IMR-90 (cell line): ENCODE data around the gene EDEM3. TPM values are rescaled to one million over a fixed set of nuclear protein-coding genes. Genes with fewer than 3 reads are reported as not detected.

Experiments
- ATAC-seq: fragments of 200-7000 bp; cut with Tn5 transposase; 2 replicates; pipeline ENCODE4 v1.9.1; 2020; ENCODE audit warnings: low read depth, mild to moderate bottlenecking, moderate library complexity
- BruUV-seq: library from RNA; stranded (reverse); fragments of 400-500 nt; replicated peaks from 2 replicates; lab custom pipeline; 2021; lab: Mats Ljungman, UMichigan
- CTCF ChIA-PET: fragments of 300-600 bp; formaldehyde crosslinking; extraction: SDS; loops from one replicate; lab custom pipeline; 2021; ENCODE audit warnings: antibody characterized with exemption; lab: Yijun Ruan, JAX
- POLR2A ChIA-PET: fragments of 300-600 bp; sonication (Branson Sonifier 250); formaldehyde crosslinking; loops from one replicate; lab custom pipeline; 2022; ENCODE audit warnings: antibody characterized with exemption; ENCODE audit not compliant: unreplicated experiment; lab: Charles Lee
- DNase-seq: peaks from one replicate; pipeline ENCODE4 v3.0.0; 2013
- H2AFZ ChIP-seq: replicated peaks from 2 replicates; pipeline ENCODE3; 2013; ENCODE audit warnings: low read length, mild to moderate bottlenecking; ENCODE audit not compliant: poor library complexity
- H2AK5ac ChIP-seq: 2 replicates; pipeline ENCODE4 v1.6.1; 2013; ENCODE audit warnings: low read depth, low read length, inconsistent platforms
- H2AK9ac ChIP-seq: replicated peaks from 2 replicates; pipeline ENCODE3; 2013; ENCODE audit warnings: mild to moderate bottlenecking, low read depth, low read length, moderate library complexity; ENCODE audit not compliant: poor library complexity
- H2BK120ac ChIP-seq: 2 replicates; pipeline ENCODE4 v1.6.1; 2013; ENCODE audit warnings: low read depth, low read length, inconsistent platforms
- H2BK15ac ChIP-seq: 3 replicates; pipeline ENCODE4 v1.6.1; 2013; ENCODE audit warnings: low read depth, low read length, inconsistent platforms
- H2BK20ac ChIP-seq: 2 replicates; pipeline ENCODE4 v1.6.1; 2013; ENCODE audit warnings: low read depth, mild to moderate bottlenecking, inconsistent platforms, low read length, moderate library complexity
- H2BK5ac ChIP-seq: 2 replicates; pipeline ENCODE4 v1.6.1; 2013; ENCODE audit warnings: mild to moderate bottlenecking, low read depth, low read length, inconsistent platforms; ENCODE audit not compliant: poor library complexity, severe bottlenecking
- H3K14ac ChIP-seq: replicated peaks from 2 replicates; pipeline ENCODE4 v1.6.1; 2013; ENCODE audit warnings: low read depth, low read length, inconsistent platforms
- H3K18ac ChIP-seq: 2 replicates; pipeline ENCODE4 v1.6.1; 2013; ENCODE audit warnings: low read depth, low read length, control low read depth
- H3K23ac ChIP-seq: 2 replicates; pipeline ENCODE4 v1.6.1; 2013; ENCODE audit warnings: low read depth, low read length, inconsistent platforms
- H3K27ac ChIP-seq: 2 replicates; pipeline ENCODE4 v1.5.1; 2013; ENCODE audit warnings: mild to moderate bottlenecking, control low read depth, low read length; ENCODE audit not compliant: insufficient read depth
- H3K27me3 ChIP-seq: 2 replicates; pipeline ENCODE4 v1.6.1; 2013; ENCODE audit warnings: low read length; ENCODE audit not compliant: control insufficient read depth, insufficient read depth
- H3K36me3 ChIP-seq: 2 replicates; pipeline ENCODE4 v1.6.1; 2013; ENCODE audit warnings: low read length, mixed read lengths; ENCODE audit not compliant: control insufficient read depth, insufficient read depth
- H3K4ac ChIP-seq: 2 replicates; pipeline ENCODE4 v1.6.1; 2013; ENCODE audit warnings: low read depth, low read length, inconsistent platforms
- H3K4me1 ChIP-seq: 2 replicates; pipeline ENCODE4 v1.6.1; 2013; ENCODE audit warnings: low read length, mixed read lengths; ENCODE audit not compliant: control insufficient read depth, insufficient read depth
- H3K4me2 ChIP-seq: 2 replicates; pipeline ENCODE4 v1.6.1; 2013; ENCODE audit warnings: low read depth, mild to moderate bottlenecking, control low read depth, low read length, moderate library complexity
- H3K4me3 ChIP-seq: 2 replicates; pipeline ENCODE4 v1.5.1; 2013; ENCODE audit warnings: low read depth, mild to moderate bottlenecking, control low read depth, low read length, moderate library complexity; ENCODE audit not compliant: insufficient read depth
- H3K56ac ChIP-seq: 2 replicates; pipeline ENCODE4 v1.6.1; 2013; ENCODE audit warnings: low read length, inconsistent platforms; ENCODE audit not compliant: insufficient read depth; ENCODE audit errors: extremely low read depth
- H3K79me1 ChIP-seq, 2 experiments: 2 replicates each; pipeline ENCODE4 v1.6.1; 2013; ENCODE audit warnings: low read length in 2 of 2, inconsistent platforms in 1 of 2, low read depth in 1 of 2
- H3K9ac ChIP-seq: 2 replicates; pipeline ENCODE4 v1.6.1; 2013; ENCODE audit warnings: low read depth, low read length, control low read depth
- H3K9me1 ChIP-seq: 2 replicates; pipeline ENCODE4 v1.6.1; 2013; ENCODE audit warnings: low read length, inconsistent platforms; ENCODE audit not compliant: insufficient read depth
- H3K9me3 ChIP-seq: 2 replicates; pipeline ENCODE4 v1.6.1; 2013; ENCODE audit warnings: low read length; ENCODE audit not compliant: control insufficient read depth, insufficient read depth
- H4K20me1 ChIP-seq: 2 replicates; pipeline ENCODE4 v1.6.1; 2013; ENCODE audit warnings: low read length, inconsistent platforms; ENCODE audit not compliant: insufficient read depth
- H4K5ac ChIP-seq: 2 replicates; pipeline ENCODE4 v1.6.1; 2013; ENCODE audit warnings: mild to moderate bottlenecking, low read depth, low read length, control low read depth
- H4K8ac ChIP-seq, 2 experiments: 2 replicates each; pipeline ENCODE4 v1.6.1; 2013; ENCODE audit warnings: low read depth in 2 of 2, low read length in 2 of 2, control low read depth in 1 of 2, inconsistent platforms in 1 of 2
- H4K91ac ChIP-seq: 2 replicates; pipeline ENCODE4 v1.6.1; 2013; ENCODE audit warnings: low read depth, low read length, inconsistent platforms; ENCODE audit not compliant: insufficient read depth
- BHLHE40 ChIP-seq: fragments of 150-350 bp; IDR thresholded peaks from 2 replicates; pipeline ENCODE4 v1.6.1; 2016; ENCODE audit warnings: mild to moderate bottlenecking, low read depth, low read length
- CEBPB ChIP-seq: IDR thresholded peaks from 2 replicates; pipeline ENCODE4 v1.6.1; 2012; ENCODE audit warnings: low read depth, low read length, improper control_type of control experiment
- CHD1 ChIP-seq: IDR thresholded peaks from 2 replicates; pipeline ENCODE4 v1.6.1; 2012; ENCODE audit warnings: low read depth, low read length, improper control_type of control experiment
- CTCF ChIP-seq: conservative IDR thresholded peaks from 2 replicates; pipeline ENCODE4 v1.5.1; 2012; ENCODE audit warnings: mild to moderate bottlenecking, low read depth, low read length, improper control_type of control experiment
- FOS ChIP-seq: fragments of 150-350 bp; IDR thresholded peaks from 2 replicates; pipeline ENCODE4 v1.6.1; 2016; ENCODE audit warnings: low read depth, low read length
- MAFK ChIP-seq: IDR thresholded peaks from 2 replicates; pipeline ENCODE4 v1.6.1; 2012; ENCODE audit warnings: low read depth, low read length, improper control_type of control experiment
- MAZ ChIP-seq: IDR thresholded peaks from 2 replicates; pipeline ENCODE4 v1.6.1; 2012; ENCODE audit warnings: low read depth, mild to moderate bottlenecking, low read length, improper control_type of control experiment, moderate library complexity, borderline replicate concordance
- MXI1 ChIP-seq: IDR thresholded peaks from 2 replicates; pipeline ENCODE4 v1.6.1; 2012; ENCODE audit warnings: low read depth, mild to moderate bottlenecking, low read length, moderate library complexity, borderline replicate concordance
- NFE2L2 ChIP-seq: fragments of 150-350 bp; IDR thresholded peaks from 2 replicates; pipeline ENCODE4 v1.6.1; 2016; ENCODE audit warnings: low read depth, mild to moderate bottlenecking, low read length
- POLR2A ChIP-seq: IDR thresholded peaks from 2 replicates; pipeline ENCODE4 v1.6.1; 2012; ENCODE audit warnings: mild to moderate bottlenecking, low read depth, low read length
- RAD21 ChIP-seq: IDR thresholded peaks from 2 replicates; pipeline ENCODE4 v1.6.1; 2012; ENCODE audit warnings: low read length, improper control_type of control experiment
- RCOR1 ChIP-seq: IDR thresholded peaks from 2 replicates; pipeline ENCODE4 v1.6.1; 2012; ENCODE audit warnings: mild to moderate bottlenecking, low read length, improper control_type of control experiment; ENCODE audit not compliant: insufficient replicate concordance
- RFX5 ChIP-seq: IDR thresholded peaks from 2 replicates; pipeline ENCODE4 v1.8.0; 2012; ENCODE audit warnings: low read depth, mild to moderate bottlenecking, low read length, moderate library complexity
- SMC3 ChIP-seq: fragments of 150-350 bp; IDR thresholded peaks from 2 replicates; pipeline ENCODE4 v1.6.1; 2016; ENCODE audit warnings: low read depth, mild to moderate bottlenecking, antibody characterized with exemption, low read length, moderate library complexity
- USF2 ChIP-seq: fragments of 150-350 bp; IDR thresholded peaks from 2 replicates; pipeline ENCODE4 v1.6.1; 2017; ENCODE audit warnings: mild to moderate bottlenecking, antibody characterized with exemption, low read length, low read depth
- WGBS, 2 experiments: methylation state at CpG; one replicate each; pipeline versions ENCODE4 v1.1.5 to v1.1.7; 2013; ENCODE audit warnings: missing lambda C conversion rate in 2 of 2; ENCODE audit not compliant: insufficient read length in 1 of 2; ENCODE audit errors: extremely low coverage in 2 of 2; 5-methylcytosine and 5-hydroxymethylcytosine counted together
- dilution Hi-C: fragments of 300-500 bp; cut with HindIII; formaldehyde crosslinking; loops from one replicate; pipeline ENCODE4 v1.14.3; 2018; ENCODE audit warnings: low sequenced_read_pairs; ENCODE audit not compliant: unreplicated experiment
- in situ Hi-C: fragments of 300-500 bp; cut with MboI; formaldehyde crosslinking; loops from 3 replicates; pipeline ENCODE4 v1.14.3; 2019; ENCODE audit warnings: low sequenced_read_pairs, inconsistent platforms, mixed read lengths
- intact Hi-C: fragments of 100-400 bp; cut with micrococcal nuclease; formaldehyde crosslinking; loops from 2 replicates; pipeline ENCODE4 v1.10.0; 2022
- polyA plus RNA-seq, 3 experiments: library from polyadenylated mRNA; depleted of rRNA; stranded (reverse); fragments of >200 nt; gene quantifications; 2 replicates each; pipeline ENCODE4 v1.2.3, GENCODE V29; 2012; ENCODE audit warnings: low replicate concordance in 1 of 3
- total RNA-seq: library from RNA; depleted of rRNA; stranded (reverse); fragments of >200 nt; gene quantifications from 2 replicates; pipeline ENCODE4 v1.2.3, GENCODE V29; 2012
- TF ChIP-seq, protein P1 (sequence below): fragments of 150-350 bp; IDR thresholded peaks from 2 replicates; pipeline ENCODE4 v1.6.1; 2016; ENCODE audit warnings: low read depth, mild to moderate bottlenecking, low read length, moderate library complexity, borderline replicate concordance

The EDEM3 gene
- total and polyA plus RNA-seq, 2 of the 4 experiments (the other 2 are of a cell fraction): 17.5 to 29.9 TPM

DNA sequence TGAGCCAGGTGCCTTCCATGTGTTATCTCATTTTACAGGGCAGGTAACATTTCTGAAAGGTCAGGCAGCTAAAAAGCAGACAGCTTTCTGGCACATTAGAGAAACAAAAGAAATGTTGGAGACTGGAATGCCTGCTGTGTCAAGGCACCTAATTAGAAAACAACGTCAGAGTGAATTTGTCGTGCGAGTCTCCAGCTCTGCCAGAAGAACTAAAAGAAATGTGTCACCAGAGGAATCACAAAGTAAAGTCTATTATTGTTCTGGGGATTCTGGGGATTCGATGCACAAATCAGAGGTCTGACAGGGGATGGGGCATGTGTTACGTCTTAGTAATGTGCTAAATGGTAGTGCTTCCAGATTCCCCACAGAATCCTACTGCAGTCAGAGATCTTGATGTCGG is 89.3 kb downstream of the EDEM3 start:
- no peaks in the 10 kb centered on the region for H3K4me1 ChIP-seq
- H3K9me1 ChIP-seq: no peaks in the 10 kb centered on the region
- no peaks in the 10 kb centered on the region for H4K20me1 ChIP-seq
- BruUV-seq: no TSS peak
- H4K91ac ChIP-seq: no peak overlapping the region
- H3K23ac ChIP-seq: no peak overlapping the region
- H2BK120ac ChIP-seq: no peak overlapping the region
- no peak overlapping the region for H4K5ac ChIP-seq
- ChIA-PET CTCF (no interaction called here), POLR2A (no interaction called here)
- no peaks in the 10 kb centered on the region for H3K36me3 ChIP-seq
- peaks cover 13% of the 10 kb centered on the region for H3K27me3 ChIP-seq
- intact Hi-C loops (loop anchor here (2.0 kb wide), 1 partner anchor 279 kb away; the partner anchor contains the start of gene C1orf21), dilution Hi-C loops (no loop called here), in situ Hi-C loops (loop anchor here (10.0 to 25.0 kb wide), 2 partner anchors 441 to 1003 kb away; partner anchors contain the start of gene APOBEC4)
- DNase-seq (no peak), ATAC-seq (no peak)
- H2AK9ac ChIP-seq: no peak overlapping the region
- no peaks in the 10 kb centered on the region for H3K9me3 ChIP-seq
- H4K8ac ChIP-seq: no peak overlapping the region
- TF ChIP-seq POLR2A (no peak), USF2 (no peak), CEBPB (no peak), CTCF (no peak), RCOR1 (no peak), RFX5 (no peak), RAD21 (no peak), NFE2L2 (no peak), SMC3 (no peak), MAFK (no peak), FOS (no peak), BHLHE40 (no peak), CHD1 (no peak), MAZ (no peak), MXI1 (no peak)
- TF ChIP-seq, protein P1, sequence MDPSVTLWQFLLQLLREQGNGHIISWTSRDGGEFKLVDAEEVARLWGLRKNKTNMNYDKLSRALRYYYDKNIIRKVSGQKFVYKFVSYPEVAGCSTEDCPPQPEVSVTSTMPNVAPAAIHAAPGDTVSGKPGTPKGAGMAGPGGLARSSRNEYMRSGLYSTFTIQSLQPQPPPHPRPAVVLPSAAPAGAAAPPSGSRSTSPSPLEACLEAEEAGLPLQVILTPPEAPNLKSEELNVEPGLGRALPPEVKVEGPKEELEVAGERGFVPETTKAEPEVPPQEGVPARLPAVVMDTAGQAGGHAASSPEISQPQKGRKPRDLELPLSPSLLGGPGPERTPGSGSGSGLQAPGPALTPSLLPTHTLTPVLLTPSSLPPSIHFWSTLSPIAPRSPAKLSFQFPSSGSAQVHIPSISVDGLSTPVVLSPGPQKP: no peak
- H3K79me1 ChIP-seq: no peaks in the 10 kb centered on the region
- H3K4me3 ChIP-seq: no peak overlapping the region
- no peak overlapping the region for H2BK20ac ChIP-seq
- no peak overlapping the region for H3K4ac ChIP-seq
- H2BK15ac ChIP-seq: no peak overlapping the region
- no peak overlapping the region for H3K9ac ChIP-seq
- 72% methylated on average over 3 of the region's 6 CpGs; no CpG with 5 or more reads in 1 of the 2 experiments for WGBS, 2 experiments
- no peak overlapping the region for H3K56ac ChIP-seq
- no peak overlapping the region for H3K4me2 ChIP-seq
- H2AK5ac ChIP-seq: no peak overlapping the region
- no peak overlapping the region for H3K18ac ChIP-seq
- no peak overlapping the region for H2BK5ac ChIP-seq
- H3K27ac ChIP-seq: no peak overlapping the region
- H3K14ac ChIP-seq: no peak overlapping the region
- H2AFZ ChIP-seq: no peak overlapping the region
